ENCODE measurements around the gene SLC12A5.

SLC12A5 gene

GRCh38 chr20:46025376-46025783, 3.6 kb upstream of the SLC12A5 start:
- DNase-seq (ENCODE audit: low read depth in 2 of 2) = no peak

GRCh38 chr20:46027245-46027853, 1.7 kb upstream of the SLC12A5 start:
- DNase-seq (ENCODE audit: low read depth in 2 of 2) = no peak

- no peak for DNase-seq (ENCODE audit: low read depth in 2 of 2)
Observed at GRCh38 chr20:46028110-46028509, 905 bp upstream of the SLC12A5 start.

- no peak for DNase-seq (ENCODE audit: low read depth in 2 of 2)
Observed at GRCh38 chr20:46030284-46031013, 1.4 kb downstream of the SLC12A5 start.

GRCh38 chr20:46031014-46031569, 2.1 kb downstream of the SLC12A5 start:
- no peak for DNase-seq (ENCODE audit: low read depth in 2 of 2)

GRCh38 chr20:46031701-46032254, 2.8 kb downstream of the SLC12A5 start:
- no peak for DNase-seq (ENCODE audit: low read depth in 2 of 2)

- DNase-seq (ENCODE audit: low read depth in 2 of 2) = no peak
Observed at GRCh38 chr20:46034039-46034438, 5.0 kb downstream of the SLC12A5 start.

- DNase-seq (ENCODE audit: low read depth in 2 of 2) = no peak
Observed at GRCh38 chr20:46035253-46035652, 6.2 kb downstream of the SLC12A5 start.

GRCh38 chr20:46035713-46036112, 6.7 kb downstream of the SLC12A5 start:
- no peak for DNase-seq (ENCODE audit: low read depth in 2 of 2)

GRCh38 chr20:46036370-46036769, 7.4 kb downstream of the SLC12A5 start:
- no peak for DNase-seq (ENCODE audit: low read depth in 2 of 2)

GRCh38 chr20:46037036-46037435, 8.0 kb downstream of the SLC12A5 start:
- no peak for DNase-seq (ENCODE audit: low read depth in 2 of 2)

GRCh38 chr20:46040902-46041535, 12.0 kb downstream of the SLC12A5 start:
- peak in 1 of 2 donors; percentile 39 for DNase-seq (ENCODE audit: low read depth in 2 of 2)

- no peak for DNase-seq (ENCODE audit: low read depth in 2 of 2)
Observed at GRCh38 chr20:46043556-46043955, 14.5 kb downstream of the SLC12A5 start.

GRCh38 chr20:46044896-46045295, 15.9 kb downstream of the SLC12A5 start:
- no peak for DNase-seq (ENCODE audit: low read depth in 2 of 2)

GRCh38 chr20:46046588-46047310, 17.7 kb downstream of the SLC12A5 start:
- no peak for DNase-seq (ENCODE audit: low read depth in 2 of 2)

- no peak for DNase-seq (ENCODE audit: low read depth in 2 of 2)
Observed at GRCh38 chr20:46047821-46048220, 18.8 kb downstream of the SLC12A5 start.

- no peak for DNase-seq (ENCODE audit: low read depth in 2 of 2)
Observed at GRCh38 chr20:46049190-46049589, 20.2 kb downstream of the SLC12A5 start.

GRCh38 chr20:46049815-46050214, 20.8 kb downstream of the SLC12A5 start:
- no peak for DNase-seq (ENCODE audit: low read depth in 2 of 2)

- no peak for DNase-seq (ENCODE audit: low read depth in 2 of 2)
Observed at GRCh38 chr20:46050444-46050843, 21.4 kb downstream of the SLC12A5 start.

GRCh38 chr20:46050885-46051284, 21.9 kb downstream of the SLC12A5 start:
- DNase-seq (ENCODE audit: low read depth in 2 of 2) = no peak

GRCh38 chr20:46051556-46052308, 22.7 kb downstream of the SLC12A5 start:
- no peak for DNase-seq (ENCODE audit: low read depth in 2 of 2)
